H9 (cell line): ENCODE results near the gene ASB15. TPM values are rescaled to one million over a fixed set of nuclear protein-coding genes. Genes with fewer than 3 reads are reported as not detected.

Experiments
- DNase-seq: peaks from one replicate; pipeline ENCODE4 v3.0.0-alpha.2; 2017
- H2AFZ ChIP-seq: one replicate; pipeline ENCODE4 v1.6.1; 2013; ENCODE audit warnings: mild to moderate bottlenecking, low read length, control low read depth, moderate library complexity
- H2AK5ac ChIP-seq: 2 replicates; pipeline ENCODE4 v1.6.1; 2013; ENCODE audit warnings: low read length, control low read depth, mixed read lengths; ENCODE audit not compliant: insufficient read length
- H2BK120ac ChIP-seq: one replicate; pipeline ENCODE4 v1.6.1; 2013; ENCODE audit warnings: low read depth, mild to moderate bottlenecking, low read length, control low read depth, inconsistent platforms; ENCODE audit not compliant: poor library complexity, severe bottlenecking
- H2BK12ac ChIP-seq: 2 replicates; pipeline ENCODE4 v1.6.1; 2013; ENCODE audit warnings: low read length, control low read depth, mixed read lengths, low read depth; ENCODE audit not compliant: insufficient read length
- H2BK15ac ChIP-seq: 2 replicates; pipeline ENCODE4 v1.6.1; 2013; ENCODE audit warnings: low read depth, low read length, control low read depth
- H2BK20ac ChIP-seq: one replicate; pipeline ENCODE4 v1.6.1; 2013; ENCODE audit warnings: low read depth, mild to moderate bottlenecking, low read length, control low read depth, inconsistent platforms; ENCODE audit not compliant: poor library complexity, severe bottlenecking
- H2BK5ac ChIP-seq: 2 replicates; pipeline ENCODE4 v1.6.1; 2013; ENCODE audit warnings: low read length, control low read depth, mixed read lengths; ENCODE audit not compliant: insufficient read length
- H3K14ac ChIP-seq: 2 replicates; pipeline ENCODE4 v1.6.1; 2013; ENCODE audit warnings: low read length, control low read depth; ENCODE audit not compliant: insufficient read depth
- H3K18ac ChIP-seq: 2 replicates; pipeline ENCODE4 v1.6.1; 2013; ENCODE audit warnings: low read depth, mild to moderate bottlenecking, mixed read lengths, low read length, control low read depth; ENCODE audit not compliant: insufficient read length
- H3K23ac ChIP-seq: 2 replicates; pipeline ENCODE4 v1.6.1; 2013; ENCODE audit warnings: low read length, control low read depth, mixed read lengths, low read depth; ENCODE audit not compliant: insufficient read length
- H3K23me2 ChIP-seq: 2 replicates; pipeline ENCODE4 v1.6.1; 2013; ENCODE audit warnings: low read depth, mild to moderate bottlenecking, mixed read lengths, low read length, control low read depth; ENCODE audit not compliant: insufficient read length, poor library complexity, severe bottlenecking
- H3K27ac ChIP-seq: 2 replicates; pipeline ENCODE4 v1.5.1; 2013; ENCODE audit warnings: low read length, control low read depth, mixed read lengths, low read depth; ENCODE audit not compliant: insufficient read length
- H3K27me3 ChIP-seq: 2 replicates; pipeline ENCODE4 v1.6.1; 2013; ENCODE audit warnings: low read length, control low read depth, inconsistent platforms; ENCODE audit not compliant: insufficient read depth
- H3K4ac ChIP-seq: 2 replicates; pipeline ENCODE4 v1.6.1; 2013; ENCODE audit warnings: low read depth, mild to moderate bottlenecking, control low read depth, inconsistent platforms, low read length, moderate library complexity
- H3K4me1 ChIP-seq: 2 replicates; pipeline ENCODE4 v1.6.1; 2013; ENCODE audit warnings: low read length, control low read depth, inconsistent platforms; ENCODE audit not compliant: insufficient read depth
- H3K4me2 ChIP-seq: 2 replicates; pipeline ENCODE4 v1.6.1; 2013; ENCODE audit warnings: low read length, control low read depth, mixed read lengths; ENCODE audit not compliant: insufficient read length, insufficient read depth
- H3K56ac ChIP-seq: 2 replicates; pipeline ENCODE4 v1.6.1; 2013; ENCODE audit warnings: low read depth, mild to moderate bottlenecking, mixed read lengths, low read length, control low read depth; ENCODE audit not compliant: insufficient read length
- H3K79me1 ChIP-seq: 2 replicates; pipeline ENCODE4 v1.6.1; 2013; ENCODE audit warnings: low read depth, mild to moderate bottlenecking, moderate library complexity, low read length, control low read depth, inconsistent platforms; ENCODE audit not compliant: insufficient read depth, poor library complexity, severe bottlenecking
- H3K79me2 ChIP-seq: 2 replicates; pipeline ENCODE4 v1.6.1; 2013; ENCODE audit warnings: low read length, control low read depth, inconsistent platforms; ENCODE audit not compliant: insufficient read depth
- H3K9ac ChIP-seq: 2 replicates; pipeline ENCODE4 v1.6.1; 2013; ENCODE audit warnings: low read length, control low read depth, mixed read lengths; ENCODE audit not compliant: insufficient read length; ENCODE audit errors: extremely low read depth
- H3K9me3 ChIP-seq: one replicate; pipeline ENCODE4 v1.6.1; 2013; ENCODE audit warnings: low read depth, low read length, inconsistent platforms; ENCODE audit not compliant: control insufficient read depth
- H3T11ph ChIP-seq: one replicate; pipeline ENCODE4 v1.6.1; 2013; ENCODE audit warnings: mild to moderate bottlenecking, low read length, control low read depth, inconsistent platforms
- H4K20me1 ChIP-seq: one replicate; pipeline ENCODE4 v1.6.1; 2013; ENCODE audit not compliant: control insufficient read depth, insufficient read length, insufficient read depth
- H4K5ac ChIP-seq: 2 replicates; pipeline ENCODE4 v1.6.1; 2013; ENCODE audit warnings: low read depth, mild to moderate bottlenecking, mixed read lengths, low read length, control low read depth; ENCODE audit not compliant: insufficient read length
- H4K8ac ChIP-seq: replicated peaks from 2 replicates; pipeline ENCODE4 v1.6.1; 2013; ENCODE audit warnings: low read length, control low read depth, mixed read lengths, low read depth; ENCODE audit not compliant: insufficient read length
- H4K91ac ChIP-seq: 2 replicates; pipeline ENCODE4 v1.6.1; 2013; ENCODE audit warnings: low read depth, mild to moderate bottlenecking, moderate library complexity, mixed read lengths, low read length, control low read depth; ENCODE audit not compliant: insufficient read length
- H3K27ac Mint-ChIP-seq, 3 experiments: 2 replicates in 2 of 3; 3 replicates in 1 of 3; pipeline ENCODE4 v1.8.0; 2020 to 2021; ENCODE audit warnings: mixed read lengths in 3 of 3, mild to moderate bottlenecking in 1 of 3, moderate library complexity in 1 of 3
- H3K27me3 Mint-ChIP-seq: 2 replicates; pipeline ENCODE4 v1.8.0; 2021; ENCODE audit warnings: low read depth, mild to moderate bottlenecking, moderate library complexity, mixed read lengths
- H3K36me3 Mint-ChIP-seq, 3 experiments: 2 replicates in 2 of 3; 3 replicates in 1 of 3; pipeline ENCODE4 v1.8.0; 2020 to 2021; ENCODE audit warnings: low read depth in 3 of 3, mixed read lengths in 3 of 3; ENCODE audit not compliant: insufficient read depth in 1 of 3
- H3K4me1 Mint-ChIP-seq, 2 experiments: 2 replicates each; pipeline ENCODE4 v1.8.0; 2020; ENCODE audit warnings: mixed read lengths in 2 of 2
- H3K4me3 Mint-ChIP-seq, 2 experiments: 2 replicates in 1 of 2; 3 replicates in 1 of 2; pipeline ENCODE4 v1.8.0; 2020 to 2021; ENCODE audit warnings: mild to moderate bottlenecking in 2 of 2, mixed read lengths in 2 of 2, moderate library complexity in 1 of 2
- H3K9me3 Mint-ChIP-seq, 2 experiments: 2 replicates in 1 of 2; 3 replicates in 1 of 2; pipeline ENCODE4 v1.8.0; 2020; ENCODE audit warnings: mild to moderate bottlenecking in 2 of 2, mixed read lengths in 2 of 2, moderate library complexity in 1 of 2
- CTCF ChIP-seq: fragments of 200-600 bp; sonication (generic); conservative IDR thresholded peaks from 3 replicates; pipeline ENCODE4 v1.8.0; 2021; ENCODE audit warnings: antibody characterized with exemption, mild to moderate bottlenecking
- WGBS: extraction: QIAGEN DNeasy Blood & Tissue Kit; methylation state at CpG from one replicate; pipeline ENCODE4 v1.1.7; 2013; ENCODE audit warnings: missing lambda C conversion rate, low lambda C conversion rate, mixed read lengths; ENCODE audit not compliant: insufficient read length; ENCODE audit errors: extremely low coverage; 5-methylcytosine and 5-hydroxymethylcytosine counted together
- total RNA-seq: library from RNA; stranded (reverse); gene quantifications from 2 replicates; pipeline ENCODE4 v1.2.1, GENCODE V29; 2021

ASB15 gene
- total RNA-seq, 1 experiment from 2014 or later, result not detected

GRCh38 chr7:123622660-123623386, 21.2 kb downstream of the ASB15 start:
- Histone ChIP-seq H2BK120ac (no peak overlapping the region), H3K79me1 (no peaks in the 10 kb centered on the region), H3K23ac (no peak overlapping the region), H2BK12ac (no peak overlapping the region), H2AK5ac (no peak overlapping the region), H3K4ac (no peak overlapping the region), H3K27ac (no peak overlapping the region), H3K9ac (no peak overlapping the region), H3K18ac (no peak overlapping the region), H2BK15ac (no peak overlapping the region), H4K8ac (no peak overlapping the region), H2BK5ac (no peak overlapping the region), H3K9me3 (no peaks in the 10 kb centered on the region), H3K27me3 (no peaks in the 10 kb centered on the region), H4K20me1 (no peaks in the 10 kb centered on the region), H2BK20ac (no peak overlapping the region), H3K4me1 (no peaks in the 10 kb centered on the region), H3T11ph (no peak overlapping the region), H3K79me2 (no peaks in the 10 kb centered on the region), H3K4me2 (no peak overlapping the region), H4K91ac (no peak overlapping the region), H4K5ac (no peak overlapping the region), H3K23me2 (no peaks in the 10 kb centered on the region), H3K14ac (no peak overlapping the region), H3K56ac (no peak overlapping the region), H2AFZ (no peak overlapping the region)
- DNase-seq, result no peak
- no peak overlapping the region for H3K27ac Mint-ChIP-seq
- no peaks in the 10 kb centered on the region for H3K36me3 Mint-ChIP-seq
- H3K9me3 Mint-ChIP-seq, result no peaks in the 10 kb centered on the region
- H3K27me3 Mint-ChIP-seq, result no peaks in the 10 kb centered on the region
- no CpG with 5 or more reads among the region's 6 CpGs for WGBS
- TF ChIP-seq CTCF, result no peak
- no peak overlapping the region for H3K4me3 Mint-ChIP-seq
- peaks cover 0 to 2% of the 10 kb centered on the region in 2 experiments; a peak in 2 of 4 replicates for H3K4me1 Mint-ChIP-seq
